Cardiac muscle cell (in vitro differentiated cells and primary cell): ENCODE data around the gene FTO. TPM values are rescaled to one million over a fixed set of nuclear protein-coding genes. Genes with fewer than 3 reads are reported as not detected.

Experiments
- DNase-seq, 2 donors: peaks; one replicate each; pipeline versions ENCODE4 v3.0.0 to v3.0.0-alpha.2; 2010 to 2017; ENCODE audit warnings: low read depth in 1 of 2, low spot score in 1 of 2
- H3K27ac ChIP-seq: fragments of 200-600 bp; sonication (generic); 2 replicates; pipeline ENCODE4 v1.5.1; 2016
- H3K27me3 ChIP-seq: fragments of 200-600 bp; sonication (generic); 2 replicates; pipeline ENCODE4 v1.6.0; 2016; ENCODE audit warnings: control low read depth
- H3K36me3 ChIP-seq: fragments of 200-600 bp; sonication (generic); 2 replicates; pipeline ENCODE4 v1.5.1; 2016; ENCODE audit warnings: control low read depth
- H3K4me1 ChIP-seq: fragments of 200-600 bp; sonication (generic); 2 replicates; pipeline ENCODE4 v1.8.1; 2017; ENCODE audit warnings: low read depth, mild to moderate bottlenecking, mixed run types
- H3K4me3 ChIP-seq: fragments of 200-600 bp; sonication (generic); 2 replicates; pipeline ENCODE4 v1.5.1; 2016; ENCODE audit warnings: mild to moderate bottlenecking
- H3K9me3 ChIP-seq: fragments of 200-600 bp; sonication (generic); 2 replicates; pipeline ENCODE4 v1.5.1; 2017; ENCODE audit warnings: low read depth, mild to moderate bottlenecking, control low read depth
- CTCF ChIP-seq: IDR thresholded peaks from 2 replicates; pipeline ENCODE4 v1.5.1; 2012; ENCODE audit warnings: low read depth, mild to moderate bottlenecking, low read length
- polyA plus RNA-seq: library from polyadenylated mRNA; unstranded; fragments of >200 nt; fragmentation: Nextera tagmentation; extraction: Ambion mirVana; gene quantifications from 2 replicates; pipeline ENCODE4 v1.2.1, GENCODE V29; 2016
- total RNA-seq: library from RNA; depleted of rRNA; stranded (reverse); fragments of >200 nt; gene quantifications from 2 replicates; pipeline ENCODE4 v1.2.3, GENCODE V29; 2016

FTO gene
- total and polyA plus RNA-seq, 2 experiments from 2014 or later: 77.7 to 93.8 TPM

GRCh38 chr16:53999841-54000240 lies 295.9 kb downstream of the FTO start:
- Histone ChIP-seq H3K36me3 (no peaks in the 10 kb centered on the region), H3K9me3 (no peaks in the 10 kb centered on the region), H3K27ac (no peak overlapping the region), H3K27me3 (no peaks in the 10 kb centered on the region), H3K4me1 (no peaks in the 10 kb centered on the region), H3K4me3 (no peak overlapping the region)
- no peak for DNase-seq
- no peak for TF ChIP-seq CTCF

GRCh38 chr16:54000361-54000760 lies 296.4 kb downstream of the FTO start:
- peak in 1 of 2 donors; percentile 17 for DNase-seq
- no peaks in the 10 kb centered on the region for H3K9me3 ChIP-seq
- H3K4me1 ChIP-seq: no peaks in the 10 kb centered on the region
- no peaks in the 10 kb centered on the region for H3K36me3 ChIP-seq
- H3K27me3 ChIP-seq: no peaks in the 10 kb centered on the region
- no peak overlapping the region for H3K4me3 ChIP-seq
- H3K27ac ChIP-seq: no peak overlapping the region
- TF ChIP-seq CTCF: no peak

GRCh38 chr16:54006693-54007092 lies 302.7 kb downstream of the FTO start:
- Histone ChIP-seq H3K9me3 (no peaks in the 10 kb centered on the region), H3K27me3 (no peaks in the 10 kb centered on the region), H3K27ac (no peak overlapping the region), H3K4me1 (no peaks in the 10 kb centered on the region), H3K36me3 (no peaks in the 10 kb centered on the region), H3K4me3 (no peak overlapping the region)
- no peak for DNase-seq
- TF ChIP-seq CTCF: no peak

GRCh38 chr16:54007504-54007903 lies 303.5 kb downstream of the FTO start:
- no peak for TF ChIP-seq CTCF
- no peak overlapping the region for H3K4me3 ChIP-seq
- H3K27ac ChIP-seq: no peak overlapping the region
- no peaks in the 10 kb centered on the region for H3K27me3 ChIP-seq
- H3K36me3 ChIP-seq: no peaks in the 10 kb centered on the region
- H3K9me3 ChIP-seq: no peaks in the 10 kb centered on the region
- H3K4me1 ChIP-seq: no peaks in the 10 kb centered on the region
- no peak for DNase-seq

GRCh38 chr16:54009464-54010176 lies 305.7 kb downstream of the FTO start:
- Histone ChIP-seq H3K27me3 (no peaks in the 10 kb centered on the region), H3K27ac (no peak overlapping the region), H3K9me3 (no peaks in the 10 kb centered on the region), H3K4me3 (no peak overlapping the region), H3K4me1 (no peaks in the 10 kb centered on the region), H3K36me3 (no peaks in the 10 kb centered on the region)
- DNase-seq: no peak
- no peak for TF ChIP-seq CTCF
